Neural progenitor cell (in vitro differentiated cells): ENCODE measurements around the gene TMEM243.
"Not testable (repeated sequence)": the region's sequence is repeated elsewhere in the genome, so short reads cannot be mapped to it uniquely, and the experiment has no call there.

ENCODE experiments used
- CTCF ChIP-seq: fragments of 200-600 bp; sonication (generic); IDR thresholded peaks from 2 replicates; pipeline ENCODE4 v1.5.1; 2017; ENCODE audit warnings: antibody characterized with exemption, mild to moderate bottlenecking
- EZH2 ChIP-seq: fragments of 200-600 bp; sonication (generic); IDR thresholded peaks from 2 replicates; pipeline ENCODE4 v1.6.1; 2017; ENCODE audit warnings: antibody characterized with exemption, mild to moderate bottlenecking, moderate library complexity

DNA sequence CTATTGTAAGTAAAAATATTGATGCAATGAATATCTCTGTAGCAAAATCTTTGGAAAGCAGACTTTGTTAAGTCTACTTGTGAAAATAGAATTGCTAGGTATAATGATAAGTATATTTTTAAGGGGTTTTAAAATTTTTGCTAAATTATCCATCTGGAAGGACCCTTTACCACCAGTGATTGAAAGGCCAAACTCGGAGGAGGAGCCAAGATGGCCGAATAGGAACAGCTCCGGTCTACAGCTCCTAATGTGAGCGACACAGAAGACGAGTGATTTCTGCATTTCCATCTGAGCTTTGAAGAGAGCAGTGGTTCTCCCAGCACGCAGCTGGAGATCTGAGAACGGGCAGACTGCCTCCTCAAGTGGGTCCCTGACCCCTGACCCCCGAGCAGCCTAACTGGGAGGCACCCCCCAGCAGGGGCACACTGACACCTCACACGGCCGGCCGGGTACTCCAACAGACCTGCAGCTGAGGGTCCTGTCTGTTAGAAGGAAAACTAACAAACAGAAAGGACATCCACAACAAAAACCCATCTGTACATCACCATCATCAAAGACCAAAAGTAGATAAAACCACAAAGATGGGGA lies 19.0 kb upstream of the TMEM243 start:
- not testable (repeated sequence) for TF ChIP-seq CTCF, EZH2
